ENCODE results near the gene LAT.

Gene LAT

GRCh38 chr16:28986046-28986445 lies 1.2 kb downstream of the LAT start:
- Histone ChIP-seq H3K9me3 (ENCODE audit: control insufficient read depth, low read length) (no peaks in the 10 kb centered on the region), H3K27ac (ENCODE audit: insufficient read depth, low read depth, low read length, poor library complexity, severe bottlenecking) (no peak overlapping the region), H3K36me3 (ENCODE audit: control insufficient read depth, insufficient read depth, low read length) (peaks cover 10% of the 10 kb centered on the region), H3K27me3 (ENCODE audit: control insufficient read depth, insufficient read depth, low read length, poor library complexity, severe bottlenecking) (no peaks in the 10 kb centered on the region), H3K4me1 (ENCODE audit: control insufficient read depth, insufficient read depth, low read length) (no peaks in the 10 kb centered on the region), H3K4me3 (ENCODE audit: insufficient read depth, low read depth, low read length) (no peak overlapping the region)
- 94 to 96% methylated on average over 9 of the region's 9 CpGs for WGBS, 2 experiments

GRCh38 chr16:28986492-28986891 lies 1.6 kb downstream of the LAT start:
- WGBS, 2 experiments, result 92 to 97% methylated on average over 13 of the region's 13 CpGs
- H3K36me3 ChIP-seq (ENCODE audit: control insufficient read depth, insufficient read depth, low read length), result peaks cover 6% of the 10 kb centered on the region

GRCh38 chr16:28987170-28987853 lies 2.5 kb downstream of the LAT start:
- Histone ChIP-seq H3K9me3 (ENCODE audit: control insufficient read depth, low read length) (no peaks in the 10 kb centered on the region), H3K27me3 (ENCODE audit: control insufficient read depth, insufficient read depth, low read length, poor library complexity, severe bottlenecking) (no peaks in the 10 kb centered on the region), H3K27ac (ENCODE audit: insufficient read depth, low read depth, low read length, poor library complexity, severe bottlenecking) (no peak overlapping the region), H3K4me1 (ENCODE audit: control insufficient read depth, insufficient read depth, low read length) (no peaks in the 10 kb centered on the region), H3K4me3 (ENCODE audit: insufficient read depth, low read depth, low read length) (no peak overlapping the region), H3K36me3 (ENCODE audit: control insufficient read depth, insufficient read depth, low read length) (no peaks in the 10 kb centered on the region)
- WGBS, 2 experiments, result 94 to 95% methylated on average over 4 of the region's 4 CpGs

More at GRCh38 chr16:28986492-28986891, 1.6 kb downstream of the LAT start:
- no peak overlapping the region for H3K4me3 ChIP-seq (ENCODE audit: insufficient read depth, low read depth, low read length)
- H3K27ac ChIP-seq (ENCODE audit: insufficient read depth, low read depth, low read length, poor library complexity, severe bottlenecking), result no peak overlapping the region
- H3K4me1 ChIP-seq (ENCODE audit: control insufficient read depth, insufficient read depth, low read length), result no peaks in the 10 kb centered on the region
- no peaks in the 10 kb centered on the region for H3K9me3 ChIP-seq (ENCODE audit: control insufficient read depth, low read length)
- no peaks in the 10 kb centered on the region for H3K27me3 ChIP-seq (ENCODE audit: control insufficient read depth, insufficient read depth, low read length, poor library complexity, severe bottlenecking)

GRCh38 chr16:28989363-28989762 lies 4.5 kb downstream of the LAT start:
- Histone ChIP-seq H3K4me3 (ENCODE audit: insufficient read depth, low read depth, low read length) (no peak overlapping the region), H3K36me3 (ENCODE audit: control insufficient read depth, insufficient read depth, low read length) (no peaks in the 10 kb centered on the region), H3K4me1 (ENCODE audit: control insufficient read depth, insufficient read depth, low read length) (no peaks in the 10 kb centered on the region), H3K27ac (ENCODE audit: insufficient read depth, low read depth, low read length, poor library complexity, severe bottlenecking) (no peak overlapping the region), H3K9me3 (ENCODE audit: control insufficient read depth, low read length) (no peaks in the 10 kb centered on the region), H3K27me3 (ENCODE audit: control insufficient read depth, insufficient read depth, low read length, poor library complexity, severe bottlenecking) (no peaks in the 10 kb centered on the region)
- WGBS, 2 experiments, result 92 to 96% methylated on average over 14 of the region's 14 CpGs

- Histone ChIP-seq H3K36me3 (ENCODE audit: control insufficient read depth, insufficient read depth, low read length) (no peaks in the 10 kb centered on the region), H3K4me3 (ENCODE audit: insufficient read depth, low read depth, low read length) (no peak overlapping the region), H3K9me3 (ENCODE audit: control insufficient read depth, low read length) (no peaks in the 10 kb centered on the region), H3K27ac (ENCODE audit: insufficient read depth, low read depth, low read length, poor library complexity, severe bottlenecking) (no peak overlapping the region), H3K27me3 (ENCODE audit: control insufficient read depth, insufficient read depth, low read length, poor library complexity, severe bottlenecking) (no peaks in the 10 kb centered on the region), H3K4me1 (ENCODE audit: control insufficient read depth, insufficient read depth, low read length) (no peaks in the 10 kb centered on the region)
- 95% methylated on average over 11 of the region's 11 CpGs for WGBS, 2 experiments
Measured at GRCh38 chr16:28990375-28991040, 5.7 kb downstream of the LAT start.

- H3K4me3 ChIP-seq (ENCODE audit: insufficient read depth, low read depth, low read length), result no peak overlapping the region
- WGBS, 2 experiments, result 91 to 95% methylated on average over 8 of the region's 8 CpGs
- H3K36me3 ChIP-seq (ENCODE audit: control insufficient read depth, insufficient read depth, low read length), result no peaks in the 10 kb centered on the region
- no peaks in the 10 kb centered on the region for H3K4me1 ChIP-seq (ENCODE audit: control insufficient read depth, insufficient read depth, low read length)
- no peaks in the 10 kb centered on the region for H3K27me3 ChIP-seq (ENCODE audit: control insufficient read depth, insufficient read depth, low read length, poor library complexity, severe bottlenecking)
- H3K9me3 ChIP-seq (ENCODE audit: control insufficient read depth, low read length), result no peaks in the 10 kb centered on the region
- no peak overlapping the region for H3K27ac ChIP-seq (ENCODE audit: insufficient read depth, low read depth, low read length, poor library complexity, severe bottlenecking)
Measured at GRCh38 chr16:28991687-28992086, 6.8 kb downstream of the LAT start.

- H3K27ac ChIP-seq (ENCODE audit: insufficient read depth, low read depth, low read length, poor library complexity, severe bottlenecking), result no peak overlapping the region
- H3K27me3 ChIP-seq (ENCODE audit: control insufficient read depth, insufficient read depth, low read length, poor library complexity, severe bottlenecking), result no peaks in the 10 kb centered on the region
- H3K36me3 ChIP-seq (ENCODE audit: control insufficient read depth, insufficient read depth, low read length), result no peaks in the 10 kb centered on the region
- WGBS, 2 experiments, result 96 to 98% methylated on average over 10 of the region's 10 CpGs
- H3K9me3 ChIP-seq (ENCODE audit: control insufficient read depth, low read length), result no peaks in the 10 kb centered on the region
- H3K4me3 ChIP-seq (ENCODE audit: insufficient read depth, low read depth, low read length), result no peak overlapping the region
- no peaks in the 10 kb centered on the region for H3K4me1 ChIP-seq (ENCODE audit: control insufficient read depth, insufficient read depth, low read length)
Measured at GRCh38 chr16:28992496-28992895, 7.6 kb downstream of the LAT start.

GRCh38 chr16:28998837-28999236 lies 14.0 kb downstream of the LAT start:
- WGBS, 2 experiments, result 84 to 90% methylated on average over 3 of the region's 3 CpGs
- Histone ChIP-seq H3K4me1 (ENCODE audit: control insufficient read depth, insufficient read depth, low read length) (no peaks in the 10 kb centered on the region), H3K27ac (ENCODE audit: insufficient read depth, low read depth, low read length, poor library complexity, severe bottlenecking) (no peak overlapping the region), H3K27me3 (ENCODE audit: control insufficient read depth, insufficient read depth, low read length, poor library complexity, severe bottlenecking) (no peaks in the 10 kb centered on the region), H3K9me3 (ENCODE audit: control insufficient read depth, low read length) (no peaks in the 10 kb centered on the region), H3K36me3 (ENCODE audit: control insufficient read depth, insufficient read depth, low read length) (no peaks in the 10 kb centered on the region), H3K4me3 (ENCODE audit: insufficient read depth, low read depth, low read length) (no peak overlapping the region)

GRCh38 chr16:28999577-28999976 lies 14.7 kb downstream of the LAT start:
- H3K4me3 ChIP-seq (ENCODE audit: insufficient read depth, low read depth, low read length), result no peak overlapping the region
- H3K36me3 ChIP-seq (ENCODE audit: control insufficient read depth, insufficient read depth, low read length), result no peaks in the 10 kb centered on the region
- no peak overlapping the region for H3K27ac ChIP-seq (ENCODE audit: insufficient read depth, low read depth, low read length, poor library complexity, severe bottlenecking)
- H3K27me3 ChIP-seq (ENCODE audit: control insufficient read depth, insufficient read depth, low read length, poor library complexity, severe bottlenecking), result no peaks in the 10 kb centered on the region
- WGBS, 2 experiments, result 72 to 74% methylated on average over 4 of the region's 4 CpGs
- no peaks in the 10 kb centered on the region for H3K4me1 ChIP-seq (ENCODE audit: control insufficient read depth, insufficient read depth, low read length)
- H3K9me3 ChIP-seq (ENCODE audit: control insufficient read depth, low read length), result no peaks in the 10 kb centered on the region

- 80 to 94% methylated on average over 1 to 2 of the region's 2 CpGs for WGBS, 2 experiments
- Histone ChIP-seq H3K4me1 (ENCODE audit: control insufficient read depth, insufficient read depth, low read length) (no peaks in the 10 kb centered on the region), H3K4me3 (ENCODE audit: insufficient read depth, low read depth, low read length) (no peak overlapping the region), H3K36me3 (ENCODE audit: control insufficient read depth, insufficient read depth, low read length) (no peaks in the 10 kb centered on the region), H3K9me3 (ENCODE audit: control insufficient read depth, low read length) (no peaks in the 10 kb centered on the region), H3K27me3 (ENCODE audit: control insufficient read depth, insufficient read depth, low read length, poor library complexity, severe bottlenecking) (no peaks in the 10 kb centered on the region), H3K27ac (ENCODE audit: insufficient read depth, low read depth, low read length, poor library complexity, severe bottlenecking) (no peak overlapping the region)
Measured at GRCh38 chr16:29000019-29000418, 15.2 kb downstream of the LAT start.

Measured in ectodermal cell (in vitro differentiated cells).